Esophagus muscularis mucosa (tissue), 4 donors: ENCODE results near the gene SLC1A4.

ENCODE experiments used
- EP300 ChIP-seq: sonication (generic); formaldehyde crosslinking; IDR thresholded peaks from one replicate; pipeline ENCODE4 v1.6.1; 2017; ENCODE audit warnings: antibody characterized with exemption
- POLR2A ChIP-seq: fragments of 450-650 bp; IDR thresholded peaks from one replicate; pipeline ENCODE4 v1.6.1; 2017; ENCODE audit warnings: antibody characterized with exemption, moderate library complexity, mild to moderate bottlenecking, low read depth
- POLR2AphosphoS5 ChIP-seq, 2 donors: sonication (generic); formaldehyde crosslinking; IDR thresholded peaks; one replicate each; pipeline ENCODE4 v1.6.1; 2017; ENCODE audit warnings: antibody characterized with exemption in 2 of 2
- TF ChIP-seq, protein P1 (sequence below), 3 experiments: fragments of 200-600 bp in 2 of 3; fragments of 450-650 bp in 1 of 3; sonication (generic) in 2 of 3; IDR thresholded peaks; one replicate each; pipeline ENCODE4 v1.5.1; 2017 to 2019; ENCODE audit warnings: antibody characterized with exemption in 3 of 3, mild to moderate bottlenecking in 2 of 3, moderate library complexity in 1 of 3

GRCh38 chr2:64966017-64966416, 23.2 kb upstream of the SLC1A4 start:
- no peak for TF ChIP-seq POLR2A
- TF ChIP-seq, protein P1, sequence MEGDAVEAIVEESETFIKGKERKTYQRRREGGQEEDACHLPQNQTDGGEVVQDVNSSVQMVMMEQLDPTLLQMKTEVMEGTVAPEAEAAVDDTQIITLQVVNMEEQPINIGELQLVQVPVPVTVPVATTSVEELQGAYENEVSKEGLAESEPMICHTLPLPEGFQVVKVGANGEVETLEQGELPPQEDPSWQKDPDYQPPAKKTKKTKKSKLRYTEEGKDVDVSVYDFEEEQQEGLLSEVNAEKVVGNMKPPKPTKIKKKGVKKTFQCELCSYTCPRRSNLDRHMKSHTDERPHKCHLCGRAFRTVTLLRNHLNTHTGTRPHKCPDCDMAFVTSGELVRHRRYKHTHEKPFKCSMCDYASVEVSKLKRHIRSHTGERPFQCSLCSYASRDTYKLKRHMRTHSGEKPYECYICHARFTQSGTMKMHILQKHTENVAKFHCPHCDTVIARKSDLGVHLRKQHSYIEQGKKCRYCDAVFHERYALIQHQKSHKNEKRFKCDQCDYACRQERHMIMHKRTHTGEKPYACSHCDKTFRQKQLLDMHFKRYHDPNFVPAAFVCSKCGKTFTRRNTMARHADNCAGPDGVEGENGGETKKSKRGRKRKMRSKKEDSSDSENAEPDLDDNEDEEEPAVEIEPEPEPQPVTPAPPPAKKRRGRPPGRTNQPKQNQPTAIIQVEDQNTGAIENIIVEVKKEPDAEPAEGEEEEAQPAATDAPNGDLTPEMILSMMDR (IDR thresholded peaks at IDR 0.05): no peak
- no peak for TF ChIP-seq EP300
- TF ChIP-seq POLR2AphosphoS5 (IDR thresholded peaks at IDR 0.05): no peak
